HG03103 (cell line): Measurements from ENCODE around the gene CLCNKB.
"Not testable (repeated sequence)": the region's sequence is repeated elsewhere in the genome, so short reads cannot be mapped to it uniquely, and the experiment has no call there.

Experiments used
- ATAC-seq: cut with Tn5 transposase; IDR thresholded peaks from one replicate; pipeline ENCODE4 v1.9.1; 2021; ENCODE audit warnings: low read depth; ENCODE audit not compliant: unreplicated experiment

The CLCNKB gene

GRCh38 chr1:16043521-16043920, at the start of gene CLCNKB:
CLCNKB (plus strand) TSS chr1:16043782; CDS start chr1:16044493, 711 bp downstream.
- ATAC-seq = no peak

- no peak for ATAC-seq
Observed at GRCh38 chr1:15994081-15994480, 49.5 kb upstream of the CLCNKB start.

- no peak for ATAC-seq
Observed at GRCh38 chr1:15994590-15995351, 48.8 kb upstream of the CLCNKB start.

- no peak for ATAC-seq
Observed at GRCh38 chr1:15997076-15997585, 46.5 kb upstream of the CLCNKB start.

- ATAC-seq = no peak
Observed at GRCh38 chr1:15997637-15998280, 45.8 kb upstream of the CLCNKB start.

GRCh38 chr1:15998929-15999328, 44.7 kb upstream of the CLCNKB start:
- no peak for ATAC-seq

GRCh38 chr1:16001274-16001673, 42.3 kb upstream of the CLCNKB start:
- not testable (repeated sequence) for ATAC-seq

GRCh38 chr1:16005597-16005996, 38.0 kb upstream of the CLCNKB start:
- ATAC-seq = no peak

- ATAC-seq = no peak
Observed at GRCh38 chr1:16006010-16006409, 37.6 kb upstream of the CLCNKB start.

GRCh38 chr1:16006552-16007485, 36.8 kb upstream of the CLCNKB start:
- ATAC-seq = no peak

- no peak for ATAC-seq
Observed at GRCh38 chr1:16007671-16008341, 35.8 kb upstream of the CLCNKB start.

GRCh38 chr1:16009030-16009460, 34.5 kb upstream of the CLCNKB start:
- no peak for ATAC-seq

GRCh38 chr1:16009678-16010077, 33.9 kb upstream of the CLCNKB start:
- ATAC-seq = no peak

- no peak for ATAC-seq
Observed at GRCh38 chr1:16010837-16011236, 32.7 kb upstream of the CLCNKB start.

GRCh38 chr1:16011936-16012589, 31.5 kb upstream of the CLCNKB start:
- no peak for ATAC-seq

GRCh38 chr1:16012590-16013219, 30.9 kb upstream of the CLCNKB start:
- ATAC-seq = no peak

GRCh38 chr1:16013220-16013907, 30.2 kb upstream of the CLCNKB start:
- no peak for ATAC-seq

GRCh38 chr1:16013908-16014258, 29.7 kb upstream of the CLCNKB start:
- no peak for ATAC-seq
